A549 (cell line): ENCODE measurements around the gene NCCRP1. TPM values are rescaled to one million over a fixed set of nuclear protein-coding genes. Genes with fewer than 3 reads are reported as not detected.

Source experiments
- ATAC-seq, 2 experiments: fragments of 200-7000 bp in 1 of 2; fragments of >200 bp in 1 of 2; cut with Nextera tagmentation in 1 of 2; cut with Tn5 transposase in 1 of 2; 3 replicates each; pipeline versions ENCODE4 v1.8.0 to v1.9.1; 2018 to 2020; ENCODE audit warnings: mild to moderate bottlenecking in 1 of 2, moderate library complexity in 1 of 2
- CTCF ChIA-PET: fragments of 300-600 bp; sonication (Branson Sonifier 250); formaldehyde crosslinking; extraction: SDS; loops from one replicate; lab custom pipeline; 2021; ENCODE audit warnings: antibody characterized with exemption, inconsistent platforms; lab: Yijun Ruan, JAX
- POLR2A ChIA-PET: fragments of 350-600 bp; formaldehyde crosslinking; extraction: SDS; loops from one replicate; lab custom pipeline; 2021; ENCODE audit warnings: antibody characterized with exemption, inconsistent platforms; lab: Yijun Ruan, JAX
- DNase-seq, 2 experiments: peaks; one replicate each; pipeline versions ENCODE4 v3.0.0 to v3.0.0-alpha.2; 2011 to 2016; ENCODE audit warnings: low read depth in 1 of 2, low spot score in 1 of 2
- FAIRE-seq: peaks from 2 replicates; lab custom pipeline; 2011; peaks lifted over from hg19 to GRCh38; lab: Jason Lieb, UNC
- H3K27ac ChIP-seq, 2 experiments: fragments of >200 bp; sonication (Bioruptor Twin); formaldehyde crosslinking; 3 replicates each; pipeline ENCODE4 v1.5.1; 2016 to 2017
- H3K4me1 ChIP-seq: fragments of >200 bp; sonication (Bioruptor Twin); formaldehyde crosslinking; 3 replicates; pipeline ENCODE4 v1.6.1; 2016
- H3K4me2 ChIP-seq: fragments of >200 bp; sonication (Bioruptor Twin); formaldehyde crosslinking; 3 replicates; pipeline ENCODE4 v1.6.1; 2016
- H3K4me3 ChIP-seq: fragments of >200 bp; sonication (Bioruptor Twin); formaldehyde crosslinking; 3 replicates; pipeline ENCODE4 v1.5.1; 2016
- H3K9me3 ChIP-seq: fragments of >200 bp; sonication (Bioruptor Twin); formaldehyde crosslinking; 3 replicates; pipeline ENCODE4 v1.6.1; 2016
- BHLHE40 ChIP-seq: IDR thresholded peaks from 2 replicates; pipeline ENCODE4 v1.6.1; 2012; ENCODE audit warnings: low read depth, low read length, inconsistent platforms
- EHMT2 ChIP-seq: fragments of 200-600 bp; sonication (generic); IDR thresholded peaks from 2 replicates; pipeline ENCODE4 v1.6.1; 2016; ENCODE audit warnings: antibody characterized with exemption, low read depth, mild to moderate bottlenecking, moderate library complexity
- EP300 ChIP-seq, 2 experiments: fragments of >200 bp; sonication (Bioruptor Twin); formaldehyde crosslinking; IDR thresholded peaks; 2 replicates in 1 of 2; 3 replicates in 1 of 2; pipeline ENCODE4 v1.6.1; 2016 to 2017
- FOSL2 ChIP-seq, 2 experiments: fragments of 450-650 bp in 1 of 2; fragments of >200 bp in 1 of 2; sonication (Bioruptor Twin) in 1 of 2; formaldehyde crosslinking; IDR thresholded peaks; 2 replicates each; pipeline versions ENCODE4 v1.5.0 to v1.6.1; 2016 to 2020; ENCODE audit warnings: mild to moderate bottlenecking in 1 of 2, moderate library complexity in 1 of 2
- HDAC2 ChIP-seq: fragments of 200-600 bp; sonication (generic); IDR thresholded peaks from 2 replicates; pipeline ENCODE4 v1.6.1; 2016
- HEYL ChIP-seq: fragments of 250-450 bp; sonication (Bioruptor Pico); IDR thresholded peaks from 2 replicates; pipeline ENCODE4 v1.8.0; 2021; ENCODE audit warnings: mild to moderate bottlenecking, moderate library complexity
- HOXA7 ChIP-seq: fragments of 250-450 bp; sonication (Bioruptor Pico); IDR thresholded peaks from 2 replicates; pipeline ENCODE4 v1.5.0; 2020; ENCODE audit warnings: mild to moderate bottlenecking, moderate library complexity
- HOXB13 ChIP-seq: fragments of 250-450 bp; sonication (Bioruptor Pico); IDR thresholded peaks from 2 replicates; pipeline ENCODE4 v1.5.0; 2020; ENCODE audit warnings: low read depth, mild to moderate bottlenecking, moderate library complexity
- HOXB5 ChIP-seq: fragments of 250-450 bp; sonication (Bioruptor Pico); IDR thresholded peaks from 2 replicates; pipeline ENCODE4 v1.5.0; 2020; ENCODE audit warnings: mild to moderate bottlenecking, moderate library complexity
- JUN ChIP-seq, 2 experiments: fragments of >200 bp; sonication (Bioruptor Twin); formaldehyde crosslinking; IDR thresholded peaks; 2 replicates in 1 of 2; 3 replicates in 1 of 2; pipeline ENCODE4 v1.6.1; 2016 to 2017
- MAZ ChIP-seq: fragments of 150-350 bp; IDR thresholded peaks from 2 replicates; pipeline ENCODE4 v1.6.1; 2014; ENCODE audit warnings: antibody characterized with exemption, low read depth, low read length, borderline replicate concordance
- MYC ChIP-seq: IDR thresholded peaks from 2 replicates; pipeline ENCODE4 v1.6.1; 2012; ENCODE audit warnings: mild to moderate bottlenecking, inconsistent platforms, low read length, improper control_type of control experiment, borderline replicate concordance
- NPAS2 ChIP-seq: fragments of 250-450 bp; sonication (Bioruptor Pico); IDR thresholded peaks from 2 replicates; pipeline ENCODE4 v1.8.0; 2022; ENCODE audit warnings: mild to moderate bottlenecking, moderate library complexity, borderline replicate concordance
- PHF8 ChIP-seq: fragments of 200-600 bp; sonication (generic); IDR thresholded peaks from 2 replicates; pipeline ENCODE4 v1.6.1; 2016; ENCODE audit warnings: low read depth, mild to moderate bottlenecking, antibody characterized with exemption, moderate library complexity, borderline replicate concordance
- POLR2AphosphoS2 ChIP-seq: conservative IDR thresholded peaks from 2 replicates; pipeline ENCODE4 v1.6.1; 2012; ENCODE audit warnings: low read length, improper control_type of control experiment, inconsistent platforms
- RARB ChIP-seq: fragments of 250-450 bp; sonication (Bioruptor Pico); IDR thresholded peaks from 2 replicates; pipeline ENCODE4 v1.8.0; 2021; ENCODE audit warnings: mild to moderate bottlenecking, moderate library complexity
- REST ChIP-seq: fragments of 200-600 bp; sonication (generic); IDR thresholded peaks from 2 replicates; pipeline ENCODE4 v1.6.1; 2016; ENCODE audit warnings: antibody characterized with exemption, mild to moderate bottlenecking, moderate library complexity
- RFX5 ChIP-seq: fragments of 450-650 bp; IDR thresholded peaks from 2 replicates; pipeline ENCODE4 v1.7.1; 2014; ENCODE audit warnings: antibody characterized with exemption, mild to moderate bottlenecking, moderate library complexity
- USF2 ChIP-seq: fragments of 450-650 bp; IDR thresholded peaks from 2 replicates; pipeline ENCODE4 v1.6.1; 2014; ENCODE audit warnings: antibody characterized with exemption
- ZFP36 ChIP-seq: fragments of 450-650 bp; IDR thresholded peaks from 2 replicates; pipeline ENCODE4 v1.6.1; 2014; ENCODE audit warnings: borderline replicate concordance; ENCODE audit not compliant: partially characterized antibody
- ZSCAN20 ChIP-seq: fragments of 250-450 bp; sonication (Bioruptor Pico); IDR thresholded peaks from 2 replicates; pipeline ENCODE4 v1.8.0; 2022; ENCODE audit warnings: mild to moderate bottlenecking, moderate library complexity
- WGBS: methylation state at CpG from one replicate; pipeline ENCODE4 v1.1.6; 2017; ENCODE audit errors: missing lambda C conversion rate; 5-methylcytosine and 5-hydroxymethylcytosine counted together
- polyA plus RNA-seq, 4 experiments: library from polyadenylated mRNA; depleted of rRNA in 3 of 4; stranded (reverse); fragments of >200 nt; fragmentation: RNase III in 1 of 4; extraction: RNeasy Plus Mini Kit Qiagen cat#74134 plus additional on column Dnase treatment in 1 of 4; gene quantifications; 2 replicates in 3 of 4; 3 replicates in 1 of 4; pipeline ENCODE4 v1.2.3, GENCODE V29; 2011 to 2017
- TF ChIP-seq, protein P1 (sequence below): IDR thresholded peaks from 2 replicates; pipeline ENCODE4 v1.6.1; 2012; ENCODE audit warnings: low read depth, borderline replicate concordance
- TF ChIP-seq, protein P2 (sequence below): IDR thresholded peaks from 2 replicates; pipeline ENCODE4 v1.6.1; 2012
- TF ChIP-seq, protein P3 (sequence below): fragments of 150-350 bp; IDR thresholded peaks from 2 replicates; pipeline ENCODE4 v1.6.1; 2014; ENCODE audit warnings: low read depth, mild to moderate bottlenecking, low read length

NCCRP1 gene
- polyA plus RNA-seq, 2 of the 4 experiments (the other 2 are of a cell fraction) = 0.90 to 0.99 TPM

GRCh38 chr19:39209196-39209595 lies 12.4 kb downstream of the NCCRP1 start (continued):
- TF ChIP-seq MYC = no peak
- TF ChIP-seq, protein P1, sequence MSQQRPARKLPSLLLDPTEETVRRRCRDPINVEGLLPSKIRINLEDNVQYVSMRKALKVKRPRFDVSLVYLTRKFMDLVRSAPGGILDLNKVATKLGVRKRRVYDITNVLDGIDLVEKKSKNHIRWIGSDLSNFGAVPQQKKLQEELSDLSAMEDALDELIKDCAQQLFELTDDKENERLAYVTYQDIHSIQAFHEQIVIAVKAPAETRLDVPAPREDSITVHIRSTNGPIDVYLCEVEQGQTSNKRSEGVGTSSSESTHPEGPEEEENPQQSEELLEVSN = no peak
- TF ChIP-seq USF2 = no peak
- TF ChIP-seq HEYL = no peak

- WGBS = 53% methylated on average over 13 of the region's 13 CpGs
- ATAC-seq = peak; percentile 62 to 78; a peak in 5 of 6 replicates
- H3K4me3 ChIP-seq = no peak overlapping the region
- H3K9me3 ChIP-seq = peaks cover 15% of the 10 kb centered on the region
- TF ChIP-seq, protein P2, sequence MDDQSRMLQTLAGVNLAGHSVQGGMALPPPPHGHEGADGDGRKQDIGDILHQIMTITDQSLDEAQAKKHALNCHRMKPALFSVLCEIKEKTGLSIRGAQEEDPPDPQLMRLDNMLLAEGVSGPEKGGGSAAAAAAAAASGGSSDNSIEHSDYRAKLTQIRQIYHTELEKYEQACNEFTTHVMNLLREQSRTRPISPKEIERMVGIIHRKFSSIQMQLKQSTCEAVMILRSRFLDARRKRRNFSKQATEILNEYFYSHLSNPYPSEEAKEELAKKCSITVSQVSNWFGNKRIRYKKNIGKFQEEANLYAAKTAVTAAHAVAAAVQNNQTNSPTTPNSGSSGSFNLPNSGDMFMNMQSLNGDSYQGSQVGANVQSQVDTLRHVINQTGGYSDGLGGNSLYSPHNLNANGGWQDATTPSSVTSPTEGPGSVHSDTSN = no peak
- TF ChIP-seq EHMT2 (no peak), FOSL2 (IDR thresholded peaks at IDR 0.05) (no peak), FOSL2 (CRISPR knock-in tag; IDR thresholded peaks at IDR 0.05) (peak; percentile 36; the same call in 1 of the 2 replicates), BHLHE40 (no peak), HDAC2 (no peak), NPAS2 (no peak), HOXA7 (CRISPR knock-in tag) (no peak), HOXB5 (CRISPR knock-in tag) (0 out of 2 replicates have a peak, but pooled peaks have one; percentile 34), MAZ (no peak)
- no peak overlapping the region for H3K4me2 ChIP-seq
- no peak overlapping the region for H3K27ac ChIP-seq
- H3K4me1 ChIP-seq = no peaks in the 10 kb centered on the region
- FAIRE-seq = peak; percentile 56
- POLR2A ChIA-PET = interaction anchor here (1.3 kb wide), 1 partner anchor 130 kb away, joined by 4 read pairs; the partner anchor contains the start of gene SAMD4B
- CTCF ChIA-PET = interaction anchor here (0.6 to 8.0 kb wide), 27 partner anchors 9 to 259 kb away, joined by 3 to 78 read pairs (median 4); partner anchors contain the start of genes GMFG, IFNL1, SAMD4B and SYCN
- peak in 1 of 2 experiments; percentile 64 for DNase-seq
Observed at GRCh38 chr19:39211731-39212374, 15.1 kb downstream of the NCCRP1 start.

GRCh38 chr19:39212375-39212742 lies 15.6 kb downstream of the NCCRP1 start:
- Histone ChIP-seq H3K27ac (no peak overlapping the region), H3K4me1 (no peaks in the 10 kb centered on the region), H3K9me3 (peaks cover 18% of the 10 kb centered on the region), H3K4me3 (no peak overlapping the region), H3K4me2 (no peak overlapping the region)
- peak in 1 of 2 experiments; percentile 76 for DNase-seq
- peak; percentile 90 for ATAC-seq
- FAIRE-seq = peak; percentile 97
- CTCF ChIA-PET = interaction anchor here (0.6 to 8.0 kb wide), 29 partner anchors 9 to 260 kb away, joined by 3 to 78 read pairs (median 4); partner anchors contain the start of genes GMFG, IFNL1, SAMD4B and SYCN
- POLR2A ChIA-PET = interaction anchor here (1.3 kb wide), 1 partner anchor 130 kb away, joined by 4 read pairs; the partner anchor contains the start of gene SAMD4B
- WGBS = 23% methylated on average over 8 of the region's 8 CpGs
- TF ChIP-seq JUN (IDR thresholded peaks at IDR 0.05) (0 out of 5 replicates have a peak, but pooled peaks of 1 of the 2 experiments have one; percentile 37), EP300 (IDR thresholded peaks at IDR 0.05) (no peak), PHF8 (no peak), HOXB13 (no peak), RFX5 (no peak), RARB (CRISPR knock-in tag) (no peak), POLR2AphosphoS2 (no peak), REST (no peak), USF2 (no peak), ZSCAN20 (no peak), ZFP36 (peak; percentile 51)
- TF ChIP-seq, protein P1 = no peak
- TF ChIP-seq, protein P3, sequence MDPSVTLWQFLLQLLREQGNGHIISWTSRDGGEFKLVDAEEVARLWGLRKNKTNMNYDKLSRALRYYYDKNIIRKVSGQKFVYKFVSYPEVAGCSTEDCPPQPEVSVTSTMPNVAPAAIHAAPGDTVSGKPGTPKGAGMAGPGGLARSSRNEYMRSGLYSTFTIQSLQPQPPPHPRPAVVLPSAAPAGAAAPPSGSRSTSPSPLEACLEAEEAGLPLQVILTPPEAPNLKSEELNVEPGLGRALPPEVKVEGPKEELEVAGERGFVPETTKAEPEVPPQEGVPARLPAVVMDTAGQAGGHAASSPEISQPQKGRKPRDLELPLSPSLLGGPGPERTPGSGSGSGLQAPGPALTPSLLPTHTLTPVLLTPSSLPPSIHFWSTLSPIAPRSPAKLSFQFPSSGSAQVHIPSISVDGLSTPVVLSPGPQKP = no peak
